SK-MEL-5 (cell line): ENCODE measurements around the gene CHRM5. TPM values are rescaled to one million over a fixed set of nuclear protein-coding genes. Genes with fewer than 3 reads are reported as not detected.
"Not testable (repeated sequence)": the region's sequence is repeated elsewhere in the genome, so short reads cannot be mapped to it uniquely, and the experiment has no call there.

Experiments
- DNase-seq: peaks from one replicate; pipeline ENCODE4 v3.0.0-alpha.2; 2016; ENCODE audit warnings: low read depth, low spot score
- in situ Hi-C: cut with HindIII; loops from 2 replicates; pipeline ENCODE4 v1.10.0; 2016; ENCODE audit warnings: low sequenced_read_pairs, high pct_unique_total_duplicates, low pct_unique_long_range_greater_than_20kb
- total RNA-seq: library from RNA; depleted of rRNA; stranded (reverse); fragments of >200 nt; shearing (Covaris generic); gene quantifications from 2 replicates; pipeline ENCODE4 v1.2.3, GENCODE V29; 2014

The CHRM5 gene
- total RNA-seq, 1 experiment from 2014 or later: not detected

GRCh38 chr15:34023907-34024306 lies 55.6 kb downstream of the CHRM5 start:
- no peak for DNase-seq
- in situ Hi-C loops: no loop called here

- in situ Hi-C loops: no loop called here
Observed at GRCh38 chr15:34025252-34025651, 57.0 kb downstream of the CHRM5 start.

GRCh38 chr15:34027606-34028005 lies 59.3 kb downstream of the CHRM5 start:
- in situ Hi-C loops: no loop called here
- no peak for DNase-seq

More at GRCh38 chr15:34025252-34025651, 57.0 kb downstream of the CHRM5 start:
- DNase-seq: no peak

- no peak for DNase-seq
- in situ Hi-C loops: no loop called here
Observed at GRCh38 chr15:34031987-34032760, 63.9 kb downstream of the CHRM5 start.

GRCh38 chr15:34038023-34038870 lies 70.0 kb downstream of the CHRM5 start:
- peak; percentile 74 for DNase-seq
- in situ Hi-C loops: no loop called here

- in situ Hi-C loops: no loop called here
- peak; percentile 22 for DNase-seq
Observed at GRCh38 chr15:34038871-34039789, 70.8 kb downstream of the CHRM5 start, which contains the start of gene AVEN. TSS of gene AVEN (minus strand) at chr15:34039204. CDS start at chr15:34039046, 158 bp downstream.

GRCh38 chr15:34039790-34040113 lies 71.5 kb downstream of the CHRM5 start:
- DNase-seq: no peak
- in situ Hi-C loops: no loop called here

GRCh38 chr15:34043391-34043790 lies 75.1 kb downstream of the CHRM5 start:
- DNase-seq: no peak
- in situ Hi-C loops: no loop called here

GRCh38 chr15:34043813-34044212 lies 75.5 kb downstream of the CHRM5 start:
- DNase-seq: no peak
- in situ Hi-C loops: no loop called here

- in situ Hi-C loops: no loop called here
- no peak for DNase-seq
Observed at GRCh38 chr15:34046471-34047145, 78.3 kb downstream of the CHRM5 start.

- no peak for DNase-seq
- in situ Hi-C loops: no loop called here
Observed at GRCh38 chr15:34047893-34048775, 79.8 kb downstream of the CHRM5 start.

GRCh38 chr15:34049112-34049511 lies 80.8 kb downstream of the CHRM5 start:
- in situ Hi-C loops: no loop called here
- DNase-seq: no peak

- in situ Hi-C loops, DNase-seq: not testable (repeated sequence)
Observed at GRCh38 chr15:34050385-34050784, 82.1 kb downstream of the CHRM5 start.

GRCh38 chr15:34054081-34054707 lies 85.9 kb downstream of the CHRM5 start:
- no peak for DNase-seq
- in situ Hi-C loops: no loop called here

- in situ Hi-C loops: no loop called here
- DNase-seq: no peak
Observed at GRCh38 chr15:34055868-34056595, 87.7 kb downstream of the CHRM5 start.
